Measurements from ENCODE around the gene MBD6. TPM values are rescaled to one million over a fixed set of nuclear protein-coding genes. Genes with fewer than 3 reads are reported as not detected.
A peak's percentile ranks its signal among the peaks of the same experiment; 100 is the strongest.

The MBD6 gene
- total and polyA plus RNA-seq, 2 of the 8 experiments (the other 6 are each of a cell fraction or from before 2014, with no cell fraction given): 3.9 to 32.3 TPM

DNA sequence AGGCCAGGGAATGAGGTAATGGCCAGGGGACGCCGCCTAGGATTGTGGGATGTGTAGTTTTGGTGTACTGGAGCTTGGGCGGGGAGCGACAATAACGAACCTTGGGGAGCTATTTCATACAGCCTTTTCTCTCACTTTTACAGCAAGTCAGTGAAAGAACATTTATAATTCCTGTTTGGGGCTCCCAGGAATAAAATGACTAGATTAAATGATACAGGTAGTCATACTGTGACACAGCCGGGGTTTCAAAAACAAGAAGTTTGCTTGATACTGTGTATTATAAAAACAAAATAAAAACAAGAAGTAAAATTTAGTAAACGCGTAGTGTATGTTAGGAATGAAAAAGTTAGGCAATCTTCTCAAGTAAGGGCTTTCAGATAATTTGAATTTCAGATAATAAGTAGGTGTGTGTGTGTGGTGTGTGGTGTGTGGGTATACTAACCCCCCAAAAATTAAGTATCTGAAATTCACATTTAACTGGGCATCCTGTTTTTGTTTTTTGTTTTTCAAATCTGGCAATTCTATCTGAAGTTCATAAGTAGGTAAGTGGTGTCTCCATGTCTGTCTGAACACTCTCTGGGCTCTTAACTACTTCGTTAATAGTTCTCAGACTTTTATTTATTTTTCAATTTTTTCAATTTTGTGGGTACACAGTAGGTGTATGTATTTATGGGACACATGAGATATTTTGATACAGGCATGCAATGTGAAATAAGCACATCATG lies 24.8 kb downstream of the MBD6 start:
- Histone ChIP-seq H2BK15ac (ENCODE audit: low read length) (no peak overlapping the region), H2AK5ac (ENCODE audit: low read depth, low read length) (no peak overlapping the region), H3K18ac (ENCODE audit: extremely low read depth, low read length) (no peak overlapping the region), H3K4me3 (ENCODE audit: extremely low read depth in 1 of 4, insufficient read depth in 2 of 4, low read depth in 3 of 4, low read length in 4 of 4) (peak overlapping the region; percentile 63 to 90 (median 81)), H3K9ac (replicated peaks in 1 of 4; ENCODE audit: extremely low read depth in 1 of 4, low read depth in 3 of 4, low read length in 3 of 4) (peak overlapping the region in 1 of 4 experiments; percentile 82; a peak in 3 of 7 replicates), H4K91ac (replicated peaks; ENCODE audit: insufficient read length, low read length) (no peak overlapping the region), H4K20me1 (replicated peaks in 1 of 2; ENCODE audit: control insufficient read depth in 1 of 2, insufficient read depth in 2 of 2, low read length in 2 of 2) (peaks cover 6 to 12% of the 10 kb centered on the region in 2 experiments), H2BK5ac (ENCODE audit: low read depth, low read length) (no peak overlapping the region), H3K4me2 (ENCODE audit: insufficient read depth in 1 of 2, low read depth in 2 of 2, low read length in 2 of 2) (peak overlapping the region; percentile 17 to 85; a peak in 3 of 4 replicates), H3K9me3 (ENCODE audit: insufficient read depth in 2 of 2, low read depth in 1 of 2, low read length in 1 of 2) (no peaks in the 10 kb centered on the region), H3K23me2 (ENCODE audit: low read depth, low read length) (peaks cover 19% of the 10 kb centered on the region), H2BK20ac (ENCODE audit: low read length) (no peak overlapping the region), H3K79me1 (ENCODE audit: low read depth, low read length) (peaks cover 8% of the 10 kb centered on the region; the same call in 1 of the 2 replicates), H3K4ac (replicated peaks; ENCODE audit: insufficient read length, low read depth, low read length) (no peak overlapping the region), H3K27ac (ENCODE audit: low read depth, low read length) (no peak overlapping the region), H3K36me3 (ENCODE audit: control insufficient read depth in 2 of 4, insufficient read depth in 4 of 4, low read length in 3 of 4) (no peaks in the 10 kb centered on the region), H3K79me2 (ENCODE audit: control insufficient read depth in 1 of 2, insufficient read depth in 2 of 2, low read length in 2 of 2) (peaks cover 4 to 42% of the 10 kb centered on the region in 2 experiments; a peak in 3 of 4 replicates), H4K5ac (ENCODE audit: insufficient read length, low read depth, low read length) (no peak overlapping the region), H3K23ac (ENCODE audit: insufficient read length) (no peak overlapping the region), H3K4me1 (replicated peaks in 1 of 4; ENCODE audit: control insufficient read depth in 3 of 4, insufficient read depth in 4 of 4, low read length in 3 of 4) (peaks cover 7 to 25% (median 10%) of the 10 kb centered on the region in 4 experiments; a peak in 6 of 7 replicates), H3K56ac (replicated peaks; ENCODE audit: insufficient read length, low read depth, low read length) (no peak overlapping the region), H2BK12ac (ENCODE audit: low read depth, low read length) (no peak overlapping the region), H2BK120ac (replicated peaks; ENCODE audit: low read depth, low read length) (no peak overlapping the region), H2AFZ (ENCODE audit: low read length) (no peak overlapping the region), H3K27me3 (replicated peaks in 1 of 4; ENCODE audit: control insufficient read depth in 3 of 4, extremely low read depth in 1 of 4, insufficient read depth in 3 of 4, low read length in 3 of 4) (peaks cover 0 to 5% (median 3%) of the 10 kb centered on the region in 4 experiments; a peak in 2 of 7 replicates), H4K8ac (ENCODE audit: extremely low read depth, insufficient read depth, low read length) (no peak overlapping the region), H3K14ac (ENCODE audit: insufficient read length) (no peak overlapping the region)
- DNase-seq (ENCODE audit: low read depth in 1 of 2, low spot score in 2 of 2) (no peak), FAIRE-seq (no peak)
- ChIA-PET POLR2A (ENCODE audit: partially characterized antibody) (interaction anchor here (0.6 to 6.6 kb wide), 12 partner anchors 10 to 318 kb away, joined by 3 to 65 read pairs (median 5); partner anchors contain the start of genes DDIT3, SHMT2 and TSPAN31), CTCF (ENCODE audit: partially characterized antibody) (interaction anchor here (1.3 kb wide), 2 partner anchors 15 to 371 kb away, joined by 3 read pairs; no protein-coding TSS in a partner anchor)
- 31% methylated on average over 9 of the region's 9 CpGs; no CpG with 5 or more reads in 1 of the 2 experiments for WGBS, 2 experiments (ENCODE audit: extremely low coverage in 1 of 2, insufficient coverage in 1 of 2, insufficient read length in 1 of 2, insufficient replicate concordance in 2 of 2, low coverage in 1 of 2, low lambda C conversion rate in 2 of 2, missing lambda C conversion rate in 1 of 2)
- TF ChIP-seq RBBP5 (IDR thresholded peaks at IDR 0.05; ENCODE audit: borderline replicate concordance, low read depth, low read length): no peak
- no peak for TF ChIP-seq FOSL1 (IDR thresholded peaks at IDR 0.05; ENCODE audit: insufficient read depth, low read depth, low read length)
- TF ChIP-seq SRF (IDR thresholded peaks at IDR 0.05; ENCODE audit: low read depth, low read length): peak; percentile 18; the same call in 1 of the 2 replicates
- TF ChIP-seq, protein P1, sequence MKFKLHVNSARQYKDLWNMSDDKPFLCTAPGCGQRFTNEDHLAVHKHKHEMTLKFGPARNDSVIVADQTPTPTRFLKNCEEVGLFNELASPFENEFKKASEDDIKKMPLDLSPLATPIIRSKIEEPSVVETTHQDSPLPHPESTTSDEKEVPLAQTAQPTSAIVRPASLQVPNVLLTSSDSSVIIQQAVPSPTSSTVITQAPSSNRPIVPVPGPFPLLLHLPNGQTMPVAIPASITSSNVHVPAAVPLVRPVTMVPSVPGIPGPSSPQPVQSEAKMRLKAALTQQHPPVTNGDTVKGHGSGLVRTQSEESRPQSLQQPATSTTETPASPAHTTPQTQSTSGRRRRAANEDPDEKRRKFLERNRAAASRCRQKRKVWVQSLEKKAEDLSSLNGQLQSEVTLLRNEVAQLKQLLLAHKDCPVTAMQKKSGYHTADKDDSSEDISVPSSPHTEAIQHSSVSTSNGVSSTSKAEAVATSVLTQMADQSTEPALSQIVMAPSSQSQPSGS (IDR thresholded peaks at IDR 0.05; ENCODE audit: low read length): peak; percentile 99
- TF ChIP-seq, protein P2, sequence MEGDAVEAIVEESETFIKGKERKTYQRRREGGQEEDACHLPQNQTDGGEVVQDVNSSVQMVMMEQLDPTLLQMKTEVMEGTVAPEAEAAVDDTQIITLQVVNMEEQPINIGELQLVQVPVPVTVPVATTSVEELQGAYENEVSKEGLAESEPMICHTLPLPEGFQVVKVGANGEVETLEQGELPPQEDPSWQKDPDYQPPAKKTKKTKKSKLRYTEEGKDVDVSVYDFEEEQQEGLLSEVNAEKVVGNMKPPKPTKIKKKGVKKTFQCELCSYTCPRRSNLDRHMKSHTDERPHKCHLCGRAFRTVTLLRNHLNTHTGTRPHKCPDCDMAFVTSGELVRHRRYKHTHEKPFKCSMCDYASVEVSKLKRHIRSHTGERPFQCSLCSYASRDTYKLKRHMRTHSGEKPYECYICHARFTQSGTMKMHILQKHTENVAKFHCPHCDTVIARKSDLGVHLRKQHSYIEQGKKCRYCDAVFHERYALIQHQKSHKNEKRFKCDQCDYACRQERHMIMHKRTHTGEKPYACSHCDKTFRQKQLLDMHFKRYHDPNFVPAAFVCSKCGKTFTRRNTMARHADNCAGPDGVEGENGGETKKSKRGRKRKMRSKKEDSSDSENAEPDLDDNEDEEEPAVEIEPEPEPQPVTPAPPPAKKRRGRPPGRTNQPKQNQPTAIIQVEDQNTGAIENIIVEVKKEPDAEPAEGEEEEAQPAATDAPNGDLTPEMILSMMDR (IDR thresholded peaks at IDR 0.05; ENCODE audit: control extremely low read depth in 1 of 3, insufficient read depth in 1 of 3, low read depth in 1 of 3, low read length in 3 of 3): no peak
- no peak for TF ChIP-seq TAF1 (IDR thresholded peaks at IDR 0.05; ENCODE audit: low read depth, low read length)

Measured in H1 (cell line).